HL-60 (cell line): ENCODE measurements around the gene SLC18B1.

Source experiments
- DNase-seq, 2 experiments: peaks; one replicate each; pipeline ENCODE4 v3.0.0-alpha.2; 2010 to 2020; ENCODE audit warnings: low read depth in 1 of 2, low spot score in 1 of 2
- H3K27ac ChIP-seq: fragments of 250-450 bp; sonication (Bioruptor Pico); replicated peaks from 2 replicates; pipeline ENCODE4 v1.5.1; 2020; ENCODE audit warnings: mild to moderate bottlenecking, moderate library complexity
- H3K27me3 ChIP-seq: fragments of 250-450 bp; sonication (Bioruptor Pico); 2 replicates; pipeline ENCODE4 v1.5.1; 2021; ENCODE audit warnings: mild to moderate bottlenecking, moderate library complexity; ENCODE audit not compliant: insufficient read depth, poor library complexity, severe bottlenecking
- H3K4me3 ChIP-seq: replicated peaks from 2 replicates; pipeline ENCODE4 v1.5.1; 2011; ENCODE audit warnings: mild to moderate bottlenecking, control low read depth, low read length; ENCODE audit not compliant: insufficient read depth
- CTCF ChIP-seq: IDR thresholded peaks from one replicate; pipeline ENCODE4 v1.5.1; 2011; ENCODE audit warnings: low read length, control low read depth, inconsistent platforms; ENCODE audit not compliant: insufficient read depth
- GABPA ChIP-seq: IDR thresholded peaks from 2 replicates; pipeline ENCODE4 v1.6.1; 2012; ENCODE audit warnings: low read depth
- POLR2AphosphoS5 ChIP-seq: IDR thresholded peaks from 2 replicates; pipeline ENCODE4 v1.6.1; 2012; ENCODE audit warnings: low read depth
- REST ChIP-seq: IDR thresholded peaks from 2 replicates; pipeline ENCODE4 v1.6.1; 2012; ENCODE audit warnings: low read depth; ENCODE audit not compliant: insufficient replicate concordance
- SPI1 ChIP-seq: IDR thresholded peaks from 2 replicates; pipeline ENCODE4 v1.6.1; 2012; ENCODE audit warnings: low read depth, mild to moderate bottlenecking, borderline replicate concordance

Gene SLC18B1

GRCh38 chr6:132811276-132811675 is 12.8 kb upstream of the SLC18B1 start:
- TF ChIP-seq POLR2AphosphoS5: no peak
- no peak for TF ChIP-seq REST
- no peak for DNase-seq
- H3K27ac ChIP-seq: no peak overlapping the region
- H3K4me3 ChIP-seq: no peak overlapping the region
- peaks cover 2% of the 10 kb centered on the region for H3K27me3 ChIP-seq

- H3K4me3 ChIP-seq: no peak overlapping the region
- DNase-seq: no peak
- peaks cover 2% of the 10 kb centered on the region for H3K27me3 ChIP-seq
- no peak for TF ChIP-seq CTCF
- no peak for TF ChIP-seq POLR2AphosphoS5
- H3K27ac ChIP-seq: no peak overlapping the region
Measured at GRCh38 chr6:132805548-132805947, 7.1 kb upstream of the SLC18B1 start.

GRCh38 chr6:132804251-132804650 is 5.8 kb upstream of the SLC18B1 start:
- Histone ChIP-seq H3K4me3 (no peak overlapping the region), H3K27me3 (no peaks in the 10 kb centered on the region), H3K27ac (no peak overlapping the region)
- no peak for DNase-seq
- TF ChIP-seq CTCF (no peak), GABPA (no peak), POLR2AphosphoS5 (no peak)

- no peak for DNase-seq
- peaks cover 4% of the 10 kb centered on the region for H3K27me3 ChIP-seq
- no peak for TF ChIP-seq REST
- no peak for TF ChIP-seq SPI1
- TF ChIP-seq POLR2AphosphoS5: no peak
- TF ChIP-seq CTCF: no peak
- no peak for TF ChIP-seq GABPA
- no peak overlapping the region for H3K27ac ChIP-seq
- H3K4me3 ChIP-seq: no peak overlapping the region
Measured at GRCh38 chr6:132800656-132801055, 2.2 kb upstream of the SLC18B1 start.
